ENCODE data around the gene EXOC7.

Gene EXOC7

DNA sequence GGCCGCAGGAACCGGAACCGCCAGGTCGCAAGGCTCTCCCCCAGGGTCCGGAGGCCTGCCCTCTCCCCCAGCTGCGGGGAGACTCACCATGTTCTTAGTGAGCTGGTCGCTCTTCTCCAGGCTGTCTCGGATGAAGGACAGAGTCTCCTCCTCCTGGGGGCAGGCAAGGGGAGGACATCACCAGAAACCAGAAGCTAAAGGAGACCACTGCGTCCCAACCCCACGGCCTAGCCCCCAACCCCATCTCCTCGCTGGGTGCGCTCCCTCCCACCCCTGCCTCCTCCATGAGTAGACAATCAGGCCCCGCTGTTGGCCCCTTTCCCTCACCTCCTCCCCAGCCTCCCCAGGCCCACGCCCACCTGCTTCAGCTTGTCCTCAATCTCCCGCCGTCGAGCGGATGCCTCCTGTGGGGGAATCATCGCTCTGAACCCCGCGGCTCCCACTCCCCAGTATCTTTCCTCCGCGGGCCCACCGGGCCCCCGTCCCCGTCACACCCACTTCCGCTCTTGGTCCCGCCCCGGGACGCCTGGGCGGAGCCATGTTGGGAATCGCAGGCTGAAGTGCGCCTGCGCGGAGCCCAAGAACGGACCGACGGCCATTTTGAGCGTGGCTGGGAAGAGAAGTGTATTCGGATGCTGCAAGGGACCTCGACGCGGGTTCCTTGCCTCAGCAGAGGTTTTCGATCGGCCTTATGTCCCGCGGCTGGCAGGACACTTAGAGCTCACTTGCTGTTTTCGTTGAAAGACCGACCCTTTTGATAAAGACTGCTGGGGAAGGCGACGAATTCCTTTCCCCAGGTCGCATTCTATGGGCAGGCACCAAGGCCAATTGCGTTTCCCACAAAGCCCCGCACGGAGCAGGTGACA, at the start of gene EXOC7:
Gene EXOC7, minus strand, starts transcription at position 514 of the 866 bp plus-strand sequence. Its CDS starts 95 bp downstream, at position 419.
- DNase-seq: peak; percentile 87

- DNase-seq: no peak
Observed at GRCh38 chr17:76153202-76153601, 49.6 kb upstream of the EXOC7 start.

GRCh38 chr17:76152591-76152990, 49.0 kb upstream of the EXOC7 start:
- DNase-seq: no peak

DNA sequence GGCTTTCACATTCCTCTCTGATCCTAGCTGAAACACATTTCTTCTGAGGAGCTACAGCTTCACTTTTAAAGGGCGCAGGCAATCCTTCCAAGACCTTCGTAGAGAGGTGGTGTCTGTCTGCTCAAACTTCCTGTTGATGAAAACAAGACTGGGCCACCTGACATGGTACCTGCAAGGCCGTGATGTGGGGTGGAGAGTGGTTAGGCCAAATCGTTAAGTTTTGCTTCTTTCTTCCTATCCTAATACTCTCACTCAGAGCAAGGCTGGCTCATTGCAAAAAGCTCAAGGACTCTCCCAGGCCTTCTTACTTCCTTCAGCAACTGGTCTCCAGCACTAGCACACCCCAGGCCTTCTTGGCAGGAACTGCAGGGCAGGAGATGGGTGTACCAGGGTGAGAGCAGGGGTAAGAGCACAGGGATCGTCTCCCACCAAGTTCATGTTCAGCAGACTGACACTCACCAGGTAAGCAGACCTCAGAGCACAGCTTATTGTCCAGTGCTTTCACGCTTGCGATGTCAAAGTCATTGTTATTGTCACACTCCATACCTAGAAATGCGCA, 48.4 kb upstream of the EXOC7 start:
- no peak for DNase-seq

- no peak for DNase-seq
Observed at GRCh38 chr17:76150712-76151622, 47.4 kb upstream of the EXOC7 start.

GRCh38 chr17:76149214-76149613, 45.6 kb upstream of the EXOC7 start:
- DNase-seq: no peak

DNA sequence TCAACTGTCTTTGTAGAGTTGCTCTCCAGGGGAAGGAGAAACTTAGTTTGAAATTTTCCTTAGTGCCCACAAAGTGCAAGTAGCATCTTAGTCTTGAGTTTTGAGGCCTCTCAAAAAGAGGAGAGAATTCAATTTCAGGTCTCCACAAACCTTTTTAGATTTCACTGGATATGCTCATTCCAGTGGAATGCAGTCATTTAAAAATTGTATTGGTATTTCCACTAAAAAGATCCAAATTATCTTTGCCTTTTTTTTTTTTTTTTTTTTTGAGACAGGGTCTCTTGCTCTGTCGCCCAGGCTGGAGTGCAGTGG, 44.4 kb upstream of the EXOC7 start:
- DNase-seq: no peak

- no peak for DNase-seq
Observed at GRCh38 chr17:76147211-76148014, 43.8 kb upstream of the EXOC7 start.

DNA sequence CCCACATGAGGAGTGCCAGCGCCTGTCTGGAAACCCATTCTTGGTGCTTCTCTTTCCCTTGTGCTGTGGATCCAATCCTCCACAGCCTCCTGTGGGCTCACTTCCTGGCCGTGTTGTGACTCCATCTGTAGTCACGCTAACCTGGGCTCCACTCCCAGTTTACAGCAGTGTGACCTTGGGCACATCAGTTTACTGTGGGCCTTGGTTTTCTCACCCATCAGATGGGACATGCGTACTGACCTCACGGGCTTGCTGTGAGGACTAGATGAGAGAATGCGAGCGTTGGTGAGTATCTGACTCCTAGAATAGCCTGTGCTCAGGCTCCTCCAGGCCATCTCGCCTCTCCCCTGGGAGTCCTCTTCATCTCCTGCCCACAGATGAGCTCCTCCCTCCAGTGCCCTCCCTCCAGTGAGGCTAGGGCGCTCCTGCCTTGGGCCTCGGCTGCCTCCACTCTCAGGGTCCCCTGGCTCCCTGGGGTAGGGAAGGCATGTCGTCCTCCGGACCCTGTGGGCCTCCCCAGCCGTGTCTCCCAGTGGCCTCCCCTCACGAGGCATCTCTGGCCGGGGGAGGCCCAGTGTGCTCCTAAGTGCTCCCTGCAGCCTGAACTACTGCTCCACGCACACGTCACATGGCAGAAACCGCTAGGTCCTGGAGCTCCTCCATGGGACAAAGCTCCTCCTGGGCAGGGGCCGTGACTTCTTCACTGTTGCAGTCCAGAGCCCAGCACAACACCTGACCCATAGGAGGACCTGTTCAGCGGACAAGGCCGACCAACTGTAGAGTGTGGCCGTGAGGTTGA, 42.7 kb upstream of the EXOC7 start:
- DNase-seq: no peak

- no peak for DNase-seq
Observed at GRCh38 chr17:76145231-76146052, 41.9 kb upstream of the EXOC7 start.

- no peak for DNase-seq
Observed at GRCh38 chr17:76142585-76143041, 39.0 kb upstream of the EXOC7 start.

DNA sequence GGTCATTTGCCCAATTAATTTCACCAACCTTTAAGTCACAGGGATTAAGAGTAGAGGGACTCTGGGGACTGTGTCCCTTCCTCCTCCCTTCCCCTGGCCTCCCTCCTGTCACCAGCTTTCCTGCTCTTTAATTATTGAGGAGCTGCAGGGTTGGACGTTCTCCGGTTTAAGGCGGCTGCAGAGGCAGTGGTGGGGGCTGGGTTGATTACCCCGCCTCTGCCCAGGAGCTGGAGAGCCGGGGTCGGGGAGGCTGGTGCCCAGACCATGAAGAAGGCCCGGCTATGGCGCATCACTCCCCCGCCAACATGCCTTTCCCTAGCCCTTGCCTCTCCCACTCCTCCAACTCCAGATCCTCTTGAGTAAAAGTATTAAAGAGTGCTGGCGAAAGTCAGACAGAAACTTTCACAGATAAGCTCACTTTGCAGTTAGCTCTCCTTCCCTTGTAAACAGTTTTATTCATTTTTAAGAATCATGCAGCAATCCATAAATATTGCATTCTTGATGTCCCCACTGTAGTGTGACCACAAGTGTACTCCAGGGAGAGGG, 38.5 kb upstream of the EXOC7 start:
- no peak for DNase-seq

GRCh38 chr17:76141212-76142038, 37.8 kb upstream of the EXOC7 start, which contains the start of gene FOXJ1:
Gene FOXJ1 (minus strand): TSS chr17:76141245. CDS start chr17:76140395, 850 bp downstream.
- DNase-seq: peak; percentile 86

- DNase-seq: no peak
Observed at GRCh38 chr17:76140661-76141211, 37.1 kb upstream of the EXOC7 start.

DNA sequence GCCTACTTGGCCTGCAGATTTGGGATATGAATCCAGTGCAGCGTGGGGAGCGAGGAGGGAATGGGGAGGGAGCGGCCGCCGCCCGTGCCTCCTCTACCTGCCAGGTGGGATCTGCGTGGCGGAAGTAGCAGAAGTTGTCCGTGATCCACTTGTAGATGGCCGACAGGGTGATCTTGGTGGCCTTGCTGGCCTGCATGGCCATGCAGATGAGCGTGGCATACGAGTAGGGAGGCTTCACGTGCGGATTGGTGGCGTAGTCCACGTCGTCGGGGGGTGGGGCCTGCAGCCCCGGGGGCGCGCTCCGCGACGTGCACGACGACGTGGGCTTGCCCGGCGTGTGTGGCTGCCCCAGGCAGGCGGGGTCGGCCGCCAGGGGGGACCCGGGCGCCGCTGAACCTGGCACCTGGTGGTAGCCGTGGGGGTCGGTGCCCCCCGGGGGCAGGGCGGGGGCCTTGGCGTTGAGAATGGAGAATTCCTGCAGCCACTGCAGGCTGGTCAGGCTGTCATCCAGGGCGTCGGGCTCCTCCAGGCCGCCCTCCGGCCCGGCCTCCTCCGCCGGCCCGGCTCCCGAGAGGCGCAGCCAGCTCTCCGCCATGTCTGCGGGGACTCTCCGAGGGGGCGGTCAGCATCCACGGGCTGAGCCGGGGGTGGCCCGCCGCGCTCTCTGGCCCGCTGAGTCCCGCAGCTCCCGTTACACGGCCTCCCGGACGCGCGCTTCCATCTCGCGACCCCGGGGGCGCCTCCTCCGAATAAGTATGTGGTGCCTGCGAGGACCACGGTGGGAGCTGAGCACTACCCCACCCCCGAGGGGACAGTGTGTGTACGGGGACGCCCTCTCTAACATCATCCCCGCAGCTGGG, 36.4 kb upstream of the EXOC7 start:
- no peak for DNase-seq

- no peak for DNase-seq
Observed at GRCh38 chr17:76138896-76139752, 35.5 kb upstream of the EXOC7 start.
